TTC549 (cell line): ENCODE data around the gene KRTAP10-12.
"Not testable (repeated sequence)": the region's sequence is repeated elsewhere in the genome, so short reads cannot be mapped to it uniquely, and the experiment has no call there.

Experiments
- FAIRE-seq: peaks from 2 replicates; lab custom pipeline; 2012; peaks lifted over from hg19 to GRCh38; lab: Jason Lieb, UNC

Gene KRTAP10-12

GRCh38 chr21:44670642-44671432, 26.1 kb upstream of the KRTAP10-12 start:
- FAIRE-seq, result no peak

GRCh38 chr21:44671911-44672310, 25.1 kb upstream of the KRTAP10-12 start:
- FAIRE-seq, result no peak

- FAIRE-seq, result no peak
Observed at GRCh38 chr21:44677881-44678280, 19.1 kb upstream of the KRTAP10-12 start.

GRCh38 chr21:44681152-44681551, 15.8 kb upstream of the KRTAP10-12 start:
- no peak for FAIRE-seq

- no peak for FAIRE-seq
Observed at GRCh38 chr21:44681861-44682579, 15.0 kb upstream of the KRTAP10-12 start, which contains the start of gene KRTAP12-1. KRTAP12-1 (minus strand) TSS chr21:44682163; CDS start chr21:44682123, 40 bp downstream.

GRCh38 chr21:44682580-44683151, 14.3 kb upstream of the KRTAP10-12 start:
- no peak for FAIRE-seq

GRCh38 chr21:44684077-44684476, 12.9 kb upstream of the KRTAP10-12 start:
- FAIRE-seq, result no peak

GRCh38 chr21:44684483-44684882, 12.5 kb upstream of the KRTAP10-12 start:
- no peak for FAIRE-seq

GRCh38 chr21:44685050-44685449, 11.9 kb upstream of the KRTAP10-12 start:
- FAIRE-seq, result not testable (repeated sequence)

GRCh38 chr21:44686000-44686781, 10.8 kb upstream of the KRTAP10-12 start:
- FAIRE-seq, result no peak

- FAIRE-seq, result no peak
Observed at GRCh38 chr21:44686843-44687561, 10.0 kb upstream of the KRTAP10-12 start.

- no peak for FAIRE-seq
Observed at GRCh38 chr21:44687671-44688070, 9.3 kb upstream of the KRTAP10-12 start.

GRCh38 chr21:44689740-44690139, 7.2 kb upstream of the KRTAP10-12 start:
- FAIRE-seq, result not testable (repeated sequence)

GRCh38 chr21:44691686-44692085, 5.3 kb upstream of the KRTAP10-12 start:
- FAIRE-seq, result no peak

- no peak for FAIRE-seq
Observed at GRCh38 chr21:44692798-44693512, 4.0 kb upstream of the KRTAP10-12 start.

GRCh38 chr21:44694776-44695175, 2.2 kb upstream of the KRTAP10-12 start:
- FAIRE-seq, result no peak

GRCh38 chr21:44695184-44695583, 1.8 kb upstream of the KRTAP10-12 start:
- no peak for FAIRE-seq

GRCh38 chr21:44695641-44696040, 1.3 kb upstream of the KRTAP10-12 start:
- no peak for FAIRE-seq

- FAIRE-seq, result no peak
Observed at GRCh38 chr21:44696572-44696971, 400 bp upstream of the KRTAP10-12 start.

GRCh38 chr21:44697811-44698734, 1.1 kb downstream of the KRTAP10-12 start:
- no peak for FAIRE-seq
